Activated CD4-positive, alpha-beta T cell treated with anti-CD3 and anti-CD28 coated beads for 36 hours (primary cell): ENCODE data around the gene RMI2. TPM values are rescaled to one million over a fixed set of nuclear protein-coding genes. Genes with fewer than 3 reads are reported as not detected.

Experiments used
- ATAC-seq: fragments of 200-7000 bp; cut with Tn5 transposase; one replicate; pipeline ENCODE4 v1.10.0; 2021; ENCODE audit warnings: mild to moderate bottlenecking, moderate library complexity
- CTCF ChIA-PET: fragments of 350-600 bp; sonication (Branson Sonifier 250); formaldehyde crosslinking; loops from one replicate; lab custom pipeline; 2021; ENCODE audit warnings: antibody characterized with exemption; lab: Charles Lee
- POLR2A ChIA-PET: fragments of 350-600 bp; sonication (Branson Sonifier 250); formaldehyde crosslinking; loops from one replicate; lab custom pipeline; 2021; ENCODE audit warnings: antibody characterized with exemption, inconsistent platforms; lab: Charles Lee
- DNase-seq: peaks from one replicate; pipeline ENCODE4 v3.0.0-alpha.2; 2020
- H3K27ac Mint-ChIP-seq: one replicate; pipeline ENCODE4 v1.8.0; 2021; ENCODE audit warnings: mixed read lengths
- H3K27me3 Mint-ChIP-seq: one replicate; pipeline ENCODE4 v1.8.0; 2021; ENCODE audit warnings: mixed read lengths
- H3K36me3 Mint-ChIP-seq: one replicate; pipeline ENCODE4 v1.8.0; 2021; ENCODE audit warnings: low read depth, mixed read lengths
- H3K4me1 Mint-ChIP-seq: one replicate; pipeline ENCODE4 v1.8.0; 2021; ENCODE audit warnings: mixed read lengths
- H3K4me3 Mint-ChIP-seq: one replicate; pipeline ENCODE4 v1.8.0; 2021; ENCODE audit warnings: mild to moderate bottlenecking, moderate library complexity, mixed read lengths
- H3K9me3 Mint-ChIP-seq: one replicate; pipeline ENCODE4 v1.8.0; 2021; ENCODE audit warnings: low read depth, mixed read lengths
- intact Hi-C, 2 experiments: fragments of 100-400 bp; cut with DNase I in 1 of 2; cut with micrococcal nuclease in 1 of 2; formaldehyde crosslinking; loops; one replicate each; pipeline versions ENCODE4 v1.14.2 to v1.15.1; 2022 to 2024; cut with DNase I, micrococcal nuclease
- total RNA-seq, 2 experiments: library from RNA; stranded (reverse); gene quantifications; one replicate each; pipeline ENCODE4 v1.2.3, GENCODE V29; 2021

Gene RMI2
- total RNA-seq, 2 experiments from 2014 or later, result 56.0 to 69.8 TPM

GRCh38 chr16:11301645-11302501, 43.4 kb upstream of the RMI2 start:
- intact Hi-C loops, result no loop called here
- ATAC-seq, result no peak
- no peak overlapping the region for H3K27ac Mint-ChIP-seq
- H3K36me3 Mint-ChIP-seq, result no peaks in the 10 kb centered on the region
- H3K9me3 Mint-ChIP-seq, result no peaks in the 10 kb centered on the region
- DNase-seq, result no peak
- ChIA-PET POLR2A (no interaction called here), CTCF (interaction anchor here (1.1 kb wide), 1 partner anchor 54 kb away, joined by 4 read pairs; no protein-coding TSS in a partner anchor)
- H3K4me1 Mint-ChIP-seq, result peaks cover 22% of the 10 kb centered on the region
- H3K27me3 Mint-ChIP-seq, result no peaks in the 10 kb centered on the region
- no peak overlapping the region for H3K4me3 Mint-ChIP-seq

DNA sequence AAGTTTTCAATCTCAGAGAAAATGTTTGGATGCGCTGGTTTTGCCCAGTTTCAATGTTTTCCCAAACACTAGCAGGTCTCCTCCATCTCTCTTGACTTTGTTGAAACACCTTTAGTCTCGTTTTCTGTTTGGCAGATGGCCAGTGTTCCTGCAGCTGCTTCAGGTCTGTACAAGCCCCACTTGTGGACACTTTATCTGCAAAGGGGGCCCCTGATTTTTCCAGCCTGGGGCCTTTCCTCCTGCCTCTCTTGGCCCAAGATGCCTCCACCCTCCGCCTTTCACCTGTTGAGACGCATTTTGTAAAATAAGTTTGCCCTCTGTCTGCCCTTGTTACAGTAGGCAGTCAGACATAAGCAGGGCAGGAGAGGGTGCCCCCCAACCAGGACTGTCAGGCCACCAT, 42.3 kb upstream of the RMI2 start:
- POLR2A ChIA-PET, result no interaction called here
- DNase-seq (no peak), ATAC-seq (no peak)
- Mint-ChIP-seq H3K9me3 (no peaks in the 10 kb centered on the region), H3K4me1 (peaks cover 11% of the 10 kb centered on the region), H3K4me3 (no peak overlapping the region), H3K27ac (no peak overlapping the region), H3K27me3 (no peaks in the 10 kb centered on the region), H3K36me3 (no peaks in the 10 kb centered on the region)
- CTCF ChIA-PET, result interaction anchor here (1.1 kb wide), 1 partner anchor 12 kb away, joined by 3 read pairs; no protein-coding TSS in a partner anchor
- intact Hi-C loops, result no loop called here

- CTCF ChIA-PET, result interaction anchor here (1.1 kb wide), 1 partner anchor 12 kb away, joined by 3 read pairs; no protein-coding TSS in a partner anchor
- intact Hi-C loops, result no loop called here
- Mint-ChIP-seq H3K9me3 (no peaks in the 10 kb centered on the region), H3K4me3 (no peak overlapping the region), H3K27me3 (no peaks in the 10 kb centered on the region), H3K4me1 (peaks cover 6% of the 10 kb centered on the region), H3K36me3 (no peaks in the 10 kb centered on the region), H3K27ac (no peak overlapping the region)
- ATAC-seq (no peak), DNase-seq (no peak)
- POLR2A ChIA-PET, result no interaction called here
These were observed 41.7 kb upstream of the RMI2 start for GRCh38 chr16:11303405-11304138.

GRCh38 chr16:11306381-11306780, 38.9 kb upstream of the RMI2 start:
- H3K4me3 Mint-ChIP-seq, result no peak overlapping the region
- no peaks in the 10 kb centered on the region for H3K9me3 Mint-ChIP-seq
- ChIA-PET POLR2A (no interaction called here), CTCF (no interaction called here)
- no peak overlapping the region for H3K27ac Mint-ChIP-seq
- peaks cover 14% of the 10 kb centered on the region for H3K4me1 Mint-ChIP-seq
- no peak for DNase-seq
- no peaks in the 10 kb centered on the region for H3K36me3 Mint-ChIP-seq
- intact Hi-C loops, result no loop called here
- no peaks in the 10 kb centered on the region for H3K27me3 Mint-ChIP-seq
- ATAC-seq, result no peak

GRCh38 chr16:11306997-11307638, 38.1 kb upstream of the RMI2 start:
- no peaks in the 10 kb centered on the region for H3K36me3 Mint-ChIP-seq
- POLR2A ChIA-PET, result interaction anchor here (0.6 kb wide), 1 partner anchor 343 kb away, joined by 3 read pairs; no protein-coding TSS in a partner anchor
- no peaks in the 10 kb centered on the region for H3K27me3 Mint-ChIP-seq
- H3K4me3 Mint-ChIP-seq, result no peak overlapping the region
- CTCF ChIA-PET, result no interaction called here
- H3K9me3 Mint-ChIP-seq, result no peaks in the 10 kb centered on the region
- H3K27ac Mint-ChIP-seq, result no peak overlapping the region
- DNase-seq (peak; percentile 27), ATAC-seq (peak; percentile 37)
- H3K4me1 Mint-ChIP-seq, result peaks cover 20% of the 10 kb centered on the region
- intact Hi-C loops, result no loop called here

- no peaks in the 10 kb centered on the region for H3K36me3 Mint-ChIP-seq
- ATAC-seq (no peak), DNase-seq (no peak)
- H3K4me1 Mint-ChIP-seq, result peaks cover 27% of the 10 kb centered on the region
- intact Hi-C loops, result no loop called here
- ChIA-PET POLR2A (interaction anchor here (0.6 kb wide), 1 partner anchor 344 kb away, joined by 3 read pairs; no protein-coding TSS in a partner anchor), CTCF (interaction anchor here (0.6 kb wide), 1 partner anchor 569 kb away, joined by 3 read pairs; no protein-coding TSS in a partner anchor)
- no peak overlapping the region for H3K27ac Mint-ChIP-seq
- H3K9me3 Mint-ChIP-seq, result no peaks in the 10 kb centered on the region
- no peaks in the 10 kb centered on the region for H3K27me3 Mint-ChIP-seq
- no peak overlapping the region for H3K4me3 Mint-ChIP-seq
These were observed 37.4 kb upstream of the RMI2 start for GRCh38 chr16:11307639-11308492.

DNA sequence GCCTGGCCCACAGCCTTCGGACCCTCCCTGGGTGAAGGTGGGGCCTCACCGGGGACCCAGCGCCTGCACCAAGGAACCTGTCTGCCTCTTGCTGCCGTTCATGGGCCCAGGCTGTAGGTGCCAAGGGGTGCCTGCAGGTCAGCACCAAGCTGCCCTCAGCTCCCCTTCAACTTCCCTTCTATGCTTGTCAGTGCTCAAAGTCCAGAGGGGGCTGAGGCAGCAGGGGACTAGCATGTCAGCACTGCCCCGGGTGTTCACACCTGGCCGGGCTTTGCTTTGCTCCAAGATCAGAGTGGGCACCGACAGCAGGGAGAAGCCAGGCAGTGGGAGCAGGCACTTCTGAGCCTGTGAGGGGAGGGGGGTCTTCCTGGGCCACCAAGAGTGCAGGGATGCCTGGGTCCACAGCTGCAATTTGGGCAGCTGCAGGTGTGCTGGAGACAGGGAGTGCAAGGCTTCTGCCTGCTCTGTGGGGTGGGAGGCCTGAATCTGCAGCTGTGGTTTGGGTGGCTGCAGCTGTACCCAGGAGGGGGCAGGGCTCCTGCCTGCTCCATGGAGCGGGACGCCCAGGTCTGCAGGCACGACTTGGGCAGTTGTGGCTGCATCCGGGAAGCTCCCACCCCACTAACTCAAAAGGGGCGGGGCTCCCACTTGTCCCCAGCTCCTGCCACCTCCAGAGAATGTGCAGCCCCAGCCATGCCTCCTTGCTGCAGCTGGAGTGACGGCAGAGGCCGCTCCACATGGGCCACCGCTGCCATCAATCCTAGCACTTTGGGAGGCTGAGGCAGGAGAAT, 36.6 kb upstream of the RMI2 start:
- DNase-seq, result no peak
- no peak for ATAC-seq
- H3K27ac Mint-ChIP-seq, result no peak overlapping the region
- H3K27me3 Mint-ChIP-seq, result no peaks in the 10 kb centered on the region
- no peak overlapping the region for H3K4me3 Mint-ChIP-seq
- intact Hi-C loops, result no loop called here
- ChIA-PET CTCF (interaction anchor here (0.6 kb wide), 1 partner anchor 570 kb away, joined by 3 read pairs; no protein-coding TSS in a partner anchor), POLR2A (no interaction called here)
- H3K4me1 Mint-ChIP-seq, result peaks cover 35% of the 10 kb centered on the region
- H3K36me3 Mint-ChIP-seq, result no peaks in the 10 kb centered on the region
- no peaks in the 10 kb centered on the region for H3K9me3 Mint-ChIP-seq

DNA sequence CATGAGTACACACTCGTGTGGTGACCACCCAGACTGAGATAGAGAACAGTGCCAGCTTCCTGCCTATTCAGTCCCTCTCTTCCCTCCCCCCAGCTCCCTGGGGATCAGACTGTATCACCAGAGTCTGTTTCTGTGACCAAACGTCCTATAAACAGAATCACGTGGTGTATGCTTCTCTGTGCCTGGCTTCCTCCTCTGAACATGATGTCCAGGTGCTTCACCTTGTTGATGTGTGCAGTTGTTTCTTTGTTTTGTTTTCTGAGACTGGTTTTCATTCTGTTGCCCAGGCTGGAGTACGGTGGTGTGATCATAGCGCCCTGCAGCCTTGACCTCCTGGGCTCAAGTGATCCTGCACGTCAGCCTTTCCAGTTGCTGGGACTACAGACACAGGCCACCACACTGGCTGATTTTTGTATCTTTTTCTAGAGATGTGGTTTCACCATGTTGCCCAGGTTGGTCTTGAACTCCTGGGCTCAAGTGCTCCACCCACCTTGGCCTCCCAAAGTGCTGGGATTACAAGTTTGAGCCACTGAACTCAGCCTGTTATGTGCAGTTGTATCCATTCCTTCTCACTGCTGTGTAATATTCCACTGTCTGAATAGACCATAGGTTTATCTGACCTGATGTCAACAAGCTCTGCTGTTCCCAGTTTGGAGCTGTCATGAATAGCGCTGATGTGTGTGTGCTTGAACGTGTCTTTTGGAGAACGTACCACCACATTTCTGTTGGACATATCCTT, 35.2 kb upstream of the RMI2 start:
- Mint-ChIP-seq H3K4me1 (peaks cover 38% of the 10 kb centered on the region), H3K36me3 (no peaks in the 10 kb centered on the region), H3K4me3 (no peak overlapping the region), H3K27me3 (no peaks in the 10 kb centered on the region), H3K9me3 (no peaks in the 10 kb centered on the region), H3K27ac (peak overlapping the region; percentile 33)
- DNase-seq (no peak), ATAC-seq (no peak)
- ChIA-PET POLR2A (no interaction called here), CTCF (interaction anchor here (1.1 kb wide), 1 partner anchor 11 kb away, joined by 3 read pairs; no protein-coding TSS in a partner anchor)
- intact Hi-C loops, result loop anchor here (2.0 to 5.0 kb wide), 3 partner anchors 47 to 57 kb away; no protein-coding TSS in a partner anchor

GRCh38 chr16:11310634-11310977, 34.7 kb upstream of the RMI2 start:
- ChIA-PET POLR2A (interaction anchor here (1.0 kb wide), 1 partner anchor 55 kb away, joined by 4 read pairs; the partner anchor contains the start of gene SOCS1), CTCF (interaction anchor here (1.1 kb wide), 1 partner anchor 12 kb away, joined by 3 read pairs; no protein-coding TSS in a partner anchor)
- Mint-ChIP-seq H3K4me3 (no peak overlapping the region), H3K27ac (peak overlapping the region; percentile 65), H3K27me3 (no peaks in the 10 kb centered on the region), H3K4me1 (peaks cover 38% of the 10 kb centered on the region), H3K36me3 (no peaks in the 10 kb centered on the region), H3K9me3 (no peaks in the 10 kb centered on the region)
- intact Hi-C loops, result loop anchor here (2.0 to 5.0 kb wide), 3 partner anchors 47 to 58 kb away; no protein-coding TSS in a partner anchor
- ATAC-seq (no peak), DNase-seq (no peak)
